HTR-8/SVneo (cell line): ENCODE data around the gene SYT15B.
"Not testable (repeated sequence)": the region's sequence is repeated elsewhere in the genome, so short reads cannot be mapped to it uniquely, and the experiment has no call there.

ENCODE experiments used
- DNase-seq: peaks from one replicate; pipeline ENCODE4 v3.0.0; 2011; ENCODE audit warnings: low spot score, mixed read lengths; ENCODE audit not compliant: insufficient read length
- FAIRE-seq: peaks from 2 replicates; lab custom pipeline; 2011; peaks lifted over from hg19 to GRCh38; lab: Jason Lieb, UNC

SYT15B gene

DNA sequence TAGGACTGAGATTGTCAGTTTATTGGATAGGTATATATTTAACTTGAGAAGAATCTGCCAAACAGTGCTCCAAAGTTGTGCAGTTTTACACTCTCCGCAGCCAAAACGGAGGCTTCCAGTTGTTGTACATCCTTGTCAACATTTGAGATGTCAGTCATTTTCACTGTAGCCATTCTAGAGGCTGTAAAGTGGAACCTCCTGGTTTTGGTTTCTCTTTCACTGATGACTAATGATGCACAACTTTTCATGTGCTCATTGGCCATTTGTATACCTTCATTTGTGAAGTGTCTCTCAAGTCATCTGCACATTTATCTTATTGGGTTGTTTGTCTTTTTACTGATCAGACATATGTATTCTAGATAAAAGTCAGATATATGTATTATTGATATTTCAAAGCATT, 22.5 kb downstream of the SYT15B start:
- not testable (repeated sequence) for DNase-seq, FAIRE-seq

GRCh38 chr10:47730911-47731310, 32.5 kb downstream of the SYT15B start:
- not testable (repeated sequence) for DNase-seq, FAIRE-seq

DNA sequence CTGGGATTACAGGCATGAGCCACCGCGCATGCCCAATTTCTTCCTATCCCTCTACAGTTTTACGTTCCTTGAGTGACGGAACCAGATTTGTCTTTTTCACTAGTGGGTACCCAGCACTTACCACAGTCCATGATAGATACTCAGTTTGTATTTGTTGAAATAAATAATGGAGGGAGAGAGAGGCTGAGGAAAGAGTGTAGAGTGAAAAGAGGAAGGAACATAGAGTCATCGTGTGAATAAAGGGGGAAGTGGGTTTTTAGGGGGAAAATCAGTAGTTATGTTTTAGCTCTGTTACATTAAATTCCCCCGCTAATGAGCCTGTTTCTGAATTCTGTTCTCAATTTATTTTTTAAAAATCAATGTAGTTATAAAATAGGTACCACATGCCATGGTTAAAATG, 37.7 kb downstream of the SYT15B start:
- DNase-seq, FAIRE-seq: not testable (repeated sequence)

DNA sequence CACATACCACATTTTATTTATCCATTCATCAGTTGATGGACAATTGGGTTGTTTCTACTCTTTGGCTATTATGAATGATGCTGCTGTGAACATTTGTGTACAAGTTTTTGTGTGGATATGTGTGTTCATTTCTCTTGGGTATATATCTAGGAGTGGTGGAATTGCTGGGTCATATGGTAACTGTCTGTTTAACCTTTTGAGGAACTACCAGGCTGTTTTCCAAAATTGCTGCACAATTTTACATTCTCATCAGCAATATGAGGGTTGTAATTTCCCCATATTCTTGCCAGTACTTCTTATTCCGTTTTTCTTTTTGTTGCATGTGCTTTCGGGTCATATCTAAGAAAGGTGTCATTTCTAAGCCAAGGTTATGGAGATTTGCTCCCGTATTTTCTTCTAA, 38.3 kb downstream of the SYT15B start:
- not testable (repeated sequence) for FAIRE-seq, DNase-seq

DNA sequence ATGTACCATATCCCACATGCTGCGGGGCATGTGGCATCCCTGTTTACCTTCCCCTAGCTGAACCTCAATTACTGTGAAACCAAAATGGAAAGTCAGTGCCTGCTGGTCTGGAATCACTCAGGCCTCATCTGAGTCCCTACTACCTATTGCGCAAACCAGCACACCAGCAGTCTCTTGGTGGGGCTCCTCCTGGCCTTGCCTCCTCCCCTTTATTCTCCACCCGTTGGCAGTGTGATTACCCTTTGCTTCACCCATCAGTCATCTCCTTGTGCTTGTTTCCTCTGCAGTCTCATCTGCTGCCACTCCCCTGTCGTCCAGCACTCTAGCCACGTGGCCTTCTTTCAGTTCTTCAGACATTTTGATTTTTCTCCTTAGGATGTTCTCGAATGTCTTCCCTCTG, 39.3 kb downstream of the SYT15B start:
- not testable (repeated sequence) for FAIRE-seq, DNase-seq

DNA sequence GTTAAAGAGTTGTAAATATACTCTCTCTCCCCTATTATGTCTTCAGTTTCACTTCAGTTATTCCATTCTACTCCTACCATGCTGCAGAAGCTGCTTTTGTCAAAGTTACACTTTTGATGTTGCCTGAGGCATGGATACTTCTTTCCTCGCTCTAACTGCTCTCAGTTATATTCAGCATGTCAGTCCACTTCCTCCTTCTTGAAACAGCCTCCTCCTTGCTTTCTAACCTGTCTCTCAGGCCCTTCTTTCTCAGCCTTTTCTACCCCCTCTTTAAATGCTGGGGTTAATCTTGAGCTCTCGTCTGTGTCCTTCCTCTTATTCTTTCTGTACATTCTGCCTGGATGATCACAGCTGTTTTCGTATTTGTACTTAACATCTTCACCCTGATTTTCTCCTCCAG, 40.0 kb downstream of the SYT15B start:
- FAIRE-seq, DNase-seq: not testable (repeated sequence)

- not testable (repeated sequence) for DNase-seq, FAIRE-seq
Measured at GRCh38 chr10:47717011-47717769, 46.2 kb downstream of the SYT15B start.
